T-helper 1 cell treated with Interleukin-12 subunit alpha and Interleukin-12 subunit beta and Interleukin-4 antibody, amounts not matched to agents 30 ng/mL and 1 ng/mL, for 36 hours (primary cell): ENCODE measurements around the gene HASPIN. TPM values are rescaled to one million over a fixed set of nuclear protein-coding genes. Genes with fewer than 3 reads are reported as not detected.

Experiments used
- intact Hi-C: fragments of 100-400 bp; cut with micrococcal nuclease; formaldehyde crosslinking; loops from one replicate; pipeline ENCODE4 v1.15.1; 2024
- total RNA-seq: library from RNA; stranded (reverse); gene quantifications from 2 replicates; pipeline ENCODE4 v1.2.3, GENCODE V29; 2022

Gene HASPIN
- total RNA-seq, 1 donor from 2014 or later = 26.9 TPM

GRCh38 chr17:3734911-3735276 is 11.2 kb downstream of the HASPIN start:
- intact Hi-C loops = loop anchor here (5.0 kb wide), 2 partner anchors 72 to 177 kb away; no protein-coding TSS in a partner anchor

- intact Hi-C loops = loop anchor here (5.0 kb wide), 2 partner anchors 72 to 177 kb away; no protein-coding TSS in a partner anchor
Observed at GRCh38 chr17:3735515-3735914, 11.8 kb downstream of the HASPIN start.

- intact Hi-C loops = loop anchor here (5.0 kb wide), 2 partner anchors 69 to 174 kb away; no protein-coding TSS in a partner anchor
Observed at GRCh38 chr17:3738562-3739295, 15.0 kb downstream of the HASPIN start.

GRCh38 chr17:3739422-3740124 is 15.9 kb downstream of the HASPIN start:
- intact Hi-C loops = loop anchor here (5.0 kb wide), 2 partner anchors 68 to 173 kb away; no protein-coding TSS in a partner anchor

GRCh38 chr17:3740611-3741073 is 16.9 kb downstream of the HASPIN start:
- intact Hi-C loops = no loop called here

- intact Hi-C loops = no loop called here
Observed at GRCh38 chr17:3744014-3744413, 20.3 kb downstream of the HASPIN start.

- intact Hi-C loops = no loop called here
Observed at GRCh38 chr17:3745071-3745470, 21.4 kb downstream of the HASPIN start.

- intact Hi-C loops = no loop called here
Observed at GRCh38 chr17:3747805-3748204, 24.1 kb downstream of the HASPIN start.

GRCh38 chr17:3748576-3748975 is 24.9 kb downstream of the HASPIN start:
- intact Hi-C loops = no loop called here

- intact Hi-C loops = no loop called here
Observed at GRCh38 chr17:3750296-3750695, 26.6 kb downstream of the HASPIN start.

- intact Hi-C loops = no loop called here
Observed at GRCh38 chr17:3750926-3751325, 27.2 kb downstream of the HASPIN start.

GRCh38 chr17:3751836-3752235 is 28.1 kb downstream of the HASPIN start:
- intact Hi-C loops = no loop called here

GRCh38 chr17:3753624-3754023 is 29.9 kb downstream of the HASPIN start:
- intact Hi-C loops = no loop called here

- intact Hi-C loops = no loop called here
Observed at GRCh38 chr17:3754066-3754457, 30.4 kb downstream of the HASPIN start.

- intact Hi-C loops = loop anchor here (1.0 kb wide), 1 partner anchor 11 kb away; no protein-coding TSS in a partner anchor
Observed at GRCh38 chr17:3754458-3755334, 31.0 kb downstream of the HASPIN start.

- intact Hi-C loops = loop anchor here (1.0 kb wide), 1 partner anchor 10 kb away; no protein-coding TSS in a partner anchor
Observed at GRCh38 chr17:3755335-3756030, 31.8 kb downstream of the HASPIN start.

GRCh38 chr17:3759597-3760216 is 36.0 kb downstream of the HASPIN start:
- intact Hi-C loops = no loop called here

GRCh38 chr17:3761036-3761917 is 37.6 kb downstream of the HASPIN start:
- intact Hi-C loops = no loop called here

- intact Hi-C loops = no loop called here
Observed at GRCh38 chr17:3761918-3762380, 38.2 kb downstream of the HASPIN start.
